SK-N-SH treated with all-trans-retinoic acid at 6 μM for 48 hours (cell line): Measurements from ENCODE around the gene ANO6.

Experiments used
- ATAC-seq: fragments of 200-7000 bp; cut with Tn5 transposase; 3 replicates; pipeline ENCODE4 v1.9.1; 2020; ENCODE audit warnings: mild to moderate bottlenecking, moderate library complexity
- ARNTL ChIP-seq: fragments of 450-650 bp; formaldehyde crosslinking; IDR thresholded peaks from 2 replicates; pipeline ENCODE4 v1.5.0; 2020; ENCODE audit warnings: low read depth, mild to moderate bottlenecking, moderate library complexity, borderline replicate concordance
- BACH2 ChIP-seq: fragments of 250-450 bp; sonication (Bioruptor Pico); IDR thresholded peaks from 2 replicates; pipeline ENCODE4 v1.9.0; 2021; ENCODE audit warnings: mild to moderate bottlenecking, borderline replicate concordance
- CREB5 ChIP-seq: fragments of 250-450 bp; sonication (Bioruptor Pico); IDR thresholded peaks from 2 replicates; pipeline ENCODE4 v1.5.1; 2020; ENCODE audit warnings: low read depth, mild to moderate bottlenecking, moderate library complexity
- CSDC2 ChIP-seq: fragments of 250-450 bp; sonication (Bioruptor Pico); IDR thresholded peaks from 2 replicates; pipeline ENCODE4 v1.5.0; 2020; ENCODE audit warnings: mild to moderate bottlenecking, moderate library complexity
- CSRNP3 ChIP-seq: fragments of 250-450 bp; sonication (Bioruptor Pico); IDR thresholded peaks from 2 replicates; pipeline ENCODE4 v1.5.1; 2021; ENCODE audit warnings: mild to moderate bottlenecking, moderate library complexity
- ESRRG ChIP-seq: fragments of 250-450 bp; sonication (Bioruptor Pico); IDR thresholded peaks from 2 replicates; pipeline ENCODE4 v1.6.1; 2021; ENCODE audit warnings: mild to moderate bottlenecking
- GLIS3 ChIP-seq: fragments of 250-450 bp; sonication (Bioruptor Pico); IDR thresholded peaks from 2 replicates; pipeline ENCODE4 v1.5.0; 2020; ENCODE audit warnings: mild to moderate bottlenecking, moderate library complexity
- ISL1 ChIP-seq: fragments of 250-450 bp; sonication (Bioruptor Pico); IDR thresholded peaks from 2 replicates; pipeline ENCODE4 v2.1.2; 2022; ENCODE audit warnings: mild to moderate bottlenecking, moderate library complexity
- OSR1 ChIP-seq: fragments of 250-450 bp; sonication (Bioruptor Pico); IDR thresholded peaks from 2 replicates; pipeline ENCODE4 v1.8.0; 2022; ENCODE audit warnings: moderate library complexity, mild to moderate bottlenecking, inconsistent platforms
- PATZ1 ChIP-seq: fragments of 250-450 bp; sonication (Bioruptor Pico); IDR thresholded peaks from 2 replicates; pipeline ENCODE4 v1.8.0; 2020; ENCODE audit warnings: mild to moderate bottlenecking, moderate library complexity, borderline replicate concordance
- POU6F1 ChIP-seq: fragments of 250-450 bp; sonication (Bioruptor Pico); IDR thresholded peaks from 2 replicates; pipeline ENCODE4 v1.8.0; 2021; ENCODE audit warnings: low read depth, mild to moderate bottlenecking, moderate library complexity, borderline replicate concordance
- PPARA ChIP-seq: fragments of 250-450 bp; sonication (Bioruptor Pico); IDR thresholded peaks from 2 replicates; pipeline ENCODE4 v1.5.0; 2020; ENCODE audit warnings: mild to moderate bottlenecking, borderline replicate concordance
- RARB ChIP-seq: fragments of 250-450 bp; sonication (Bioruptor Pico); IDR thresholded peaks from 2 replicates; pipeline ENCODE4 v1.8.0; 2021; ENCODE audit warnings: mild to moderate bottlenecking, moderate library complexity
- SNAI2 ChIP-seq: fragments of 250-450 bp; sonication (Bioruptor Pico); IDR thresholded peaks from 2 replicates; pipeline ENCODE4 v1.5.0; 2020; ENCODE audit warnings: mild to moderate bottlenecking, moderate library complexity
- TCF4 ChIP-seq: fragments of 250-450 bp; sonication (Bioruptor Pico); IDR thresholded peaks from 2 replicates; pipeline ENCODE4 v1.8.0; 2021; ENCODE audit warnings: mild to moderate bottlenecking, moderate library complexity, borderline replicate concordance
- TOX ChIP-seq: fragments of 250-450 bp; sonication (Bioruptor Pico); IDR thresholded peaks from 2 replicates; pipeline ENCODE4 v1.8.0; 2021; ENCODE audit warnings: mild to moderate bottlenecking, moderate library complexity, borderline replicate concordance
- TSHZ2 ChIP-seq: fragments of 250-450 bp; sonication (Bioruptor Pico); IDR thresholded peaks from 2 replicates; pipeline ENCODE4 v1.5.0; 2020; ENCODE audit warnings: mild to moderate bottlenecking, moderate library complexity
- ZC3H10 ChIP-seq: fragments of 250-450 bp; sonication (Bioruptor Pico); IDR thresholded peaks from 2 replicates; pipeline ENCODE4 v1.5.1; 2021; ENCODE audit warnings: mild to moderate bottlenecking, moderate library complexity
- ZFP3 ChIP-seq: fragments of 250-450 bp; sonication (Bioruptor Pico); IDR thresholded peaks from 2 replicates; pipeline ENCODE4 v1.5.0; 2020; ENCODE audit warnings: mild to moderate bottlenecking, moderate library complexity
- ZFP30 ChIP-seq: fragments of 450-650 bp; formaldehyde crosslinking; IDR thresholded peaks from 2 replicates; pipeline ENCODE4 v1.5.0; 2022; ENCODE audit warnings: mild to moderate bottlenecking, moderate library complexity
- ZNF565 ChIP-seq: fragments of 450-650 bp; formaldehyde crosslinking; conservative IDR thresholded peaks from 2 replicates; pipeline ENCODE4 v1.5.0; 2020; ENCODE audit warnings: low read depth, mild to moderate bottlenecking, moderate library complexity
- ZNF70 ChIP-seq: fragments of 450-650 bp; formaldehyde crosslinking; IDR thresholded peaks from 2 replicates; pipeline ENCODE4 v1.5.0; 2020; ENCODE audit warnings: mild to moderate bottlenecking, moderate library complexity
- ZNF8 ChIP-seq: fragments of 450-650 bp; formaldehyde crosslinking; IDR thresholded peaks from 2 replicates; pipeline ENCODE4 v1.5.0; 2020; ENCODE audit warnings: mild to moderate bottlenecking, moderate library complexity

The ANO6 gene

GRCh38 chr12:45433441-45433868 is 217.6 kb downstream of the ANO6 start:
- ATAC-seq = no peak
- TF ChIP-seq POU6F1 (no peak), ZC3H10 (CRISPR knock-in tag) (no peak), CREB5 (CRISPR knock-in tag) (no peak), TCF4 (CRISPR knock-in tag) (no peak), CSRNP3 (CRISPR knock-in tag) (no peak), GLIS3 (no peak), SNAI2 (CRISPR knock-in tag) (no peak), ZNF565 (CRISPR knock-in tag) (no peak), ZFP30 (CRISPR knock-in tag) (no peak), ZNF70 (no peak), CSDC2 (no peak), BACH2 (no peak), TOX (CRISPR knock-in tag) (no peak), ARNTL (CRISPR knock-in tag) (no peak), ISL1 (CRISPR knock-in tag) (no peak), TSHZ2 (no peak), ZFP3 (CRISPR knock-in tag) (no peak), PPARA (no peak)

GRCh38 chr12:45434094-45434493 is 218.2 kb downstream of the ANO6 start:
- ATAC-seq = no peak

More at GRCh38 chr12:45434094-45434493, 218.2 kb downstream of the ANO6 start:
- TF ChIP-seq RARB = no peak
- TF ChIP-seq ZNF70 = no peak
- no peak for TF ChIP-seq TSHZ2
- TF ChIP-seq OSR1 (CRISPR knock-in tag) = no peak
- no peak for TF ChIP-seq POU6F1
- TF ChIP-seq ISL1 (CRISPR knock-in tag) = no peak
- no peak for TF ChIP-seq PPARA
- no peak for TF ChIP-seq PATZ1 (CRISPR knock-in tag)
- no peak for TF ChIP-seq SNAI2 (CRISPR knock-in tag)
- no peak for TF ChIP-seq ZFP30 (CRISPR knock-in tag)
- TF ChIP-seq ZFP3 (CRISPR knock-in tag) = no peak
- no peak for TF ChIP-seq TOX (CRISPR knock-in tag)
- no peak for TF ChIP-seq ZNF8 (CRISPR knock-in tag)
- TF ChIP-seq CSDC2 = no peak
- no peak for TF ChIP-seq ESRRG (CRISPR knock-in tag)
- no peak for TF ChIP-seq ARNTL (CRISPR knock-in tag)
- no peak for TF ChIP-seq CREB5 (CRISPR knock-in tag)
- no peak for TF ChIP-seq TCF4 (CRISPR knock-in tag)
- TF ChIP-seq, all 23 proteins: peak for 0
